ENCODE results near the gene COPB1.

DNA sequence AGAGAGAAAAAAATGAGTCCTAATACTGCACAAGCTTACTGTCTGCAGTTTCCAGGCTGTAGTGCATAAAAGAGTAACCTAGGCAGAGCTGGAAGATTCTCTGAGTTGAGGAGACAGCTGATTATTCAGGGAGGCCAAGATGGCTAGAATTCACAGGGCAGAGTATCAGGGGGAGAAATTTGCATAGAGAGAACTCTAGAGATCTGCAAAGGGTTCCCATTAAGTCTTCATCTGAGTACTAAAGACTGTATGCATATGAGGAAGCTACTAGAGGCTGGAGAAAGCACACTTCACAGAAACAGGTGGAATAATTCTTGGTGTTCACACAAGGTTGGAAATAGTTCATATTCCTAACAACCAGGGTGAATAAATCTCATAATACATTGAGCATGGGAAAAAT, 74.0 kb downstream of the COPB1 start:
- no peak for TF ChIP-seq GATA2 (IDR thresholded peaks at IDR 0.05; ENCODE audit: low read depth, low read length)
- no peak for TF ChIP-seq GATA3 (IDR thresholded peaks at IDR 0.05; ENCODE audit: low read depth, low read length)
